VCaP (cell line): ENCODE data around the gene FHIT.

Experiments
- H3K27ac ChIP-seq: fragments of 450-650 bp; 2 replicates; pipeline ENCODE4 v1.5.1; 2017
- TF ChIP-seq, protein P1 (sequence below): fragments of 450-650 bp; conservative IDR thresholded peaks from 2 replicates; pipeline ENCODE4 v1.5.1; 2017; ENCODE audit warnings: mild to moderate bottlenecking, moderate library complexity

The FHIT gene

DNA sequence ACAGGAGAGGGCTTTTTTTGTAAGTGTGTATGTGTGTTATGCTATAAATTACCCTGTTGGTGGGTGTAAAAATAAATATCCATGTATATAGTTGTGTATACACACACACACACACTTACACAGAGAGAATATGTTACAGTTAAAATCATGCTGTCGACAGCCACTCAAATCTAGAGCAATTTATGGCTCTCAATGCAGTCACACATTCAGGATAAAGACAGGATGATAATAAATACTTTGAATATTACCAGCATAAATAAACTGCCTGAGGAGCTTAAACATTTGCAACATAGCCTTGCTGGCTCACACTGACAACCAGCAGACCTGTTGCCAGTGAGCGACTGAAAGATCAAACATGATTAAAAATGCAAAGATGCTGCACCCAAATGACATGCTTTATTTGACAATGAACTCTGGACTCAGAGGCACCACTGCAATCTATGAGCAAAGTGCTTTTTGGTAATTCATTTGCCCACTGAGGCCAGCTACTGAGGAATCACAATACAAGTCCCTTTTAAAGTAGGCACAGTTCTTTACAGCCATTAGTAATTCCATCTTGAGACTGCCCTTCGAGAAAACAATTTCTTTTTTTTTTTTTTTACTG, 458.9 kb downstream of the FHIT start:
- no peak overlapping the region for H3K27ac ChIP-seq
- TF ChIP-seq, protein P1, sequence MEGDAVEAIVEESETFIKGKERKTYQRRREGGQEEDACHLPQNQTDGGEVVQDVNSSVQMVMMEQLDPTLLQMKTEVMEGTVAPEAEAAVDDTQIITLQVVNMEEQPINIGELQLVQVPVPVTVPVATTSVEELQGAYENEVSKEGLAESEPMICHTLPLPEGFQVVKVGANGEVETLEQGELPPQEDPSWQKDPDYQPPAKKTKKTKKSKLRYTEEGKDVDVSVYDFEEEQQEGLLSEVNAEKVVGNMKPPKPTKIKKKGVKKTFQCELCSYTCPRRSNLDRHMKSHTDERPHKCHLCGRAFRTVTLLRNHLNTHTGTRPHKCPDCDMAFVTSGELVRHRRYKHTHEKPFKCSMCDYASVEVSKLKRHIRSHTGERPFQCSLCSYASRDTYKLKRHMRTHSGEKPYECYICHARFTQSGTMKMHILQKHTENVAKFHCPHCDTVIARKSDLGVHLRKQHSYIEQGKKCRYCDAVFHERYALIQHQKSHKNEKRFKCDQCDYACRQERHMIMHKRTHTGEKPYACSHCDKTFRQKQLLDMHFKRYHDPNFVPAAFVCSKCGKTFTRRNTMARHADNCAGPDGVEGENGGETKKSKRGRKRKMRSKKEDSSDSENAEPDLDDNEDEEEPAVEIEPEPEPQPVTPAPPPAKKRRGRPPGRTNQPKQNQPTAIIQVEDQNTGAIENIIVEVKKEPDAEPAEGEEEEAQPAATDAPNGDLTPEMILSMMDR: no peak

DNA sequence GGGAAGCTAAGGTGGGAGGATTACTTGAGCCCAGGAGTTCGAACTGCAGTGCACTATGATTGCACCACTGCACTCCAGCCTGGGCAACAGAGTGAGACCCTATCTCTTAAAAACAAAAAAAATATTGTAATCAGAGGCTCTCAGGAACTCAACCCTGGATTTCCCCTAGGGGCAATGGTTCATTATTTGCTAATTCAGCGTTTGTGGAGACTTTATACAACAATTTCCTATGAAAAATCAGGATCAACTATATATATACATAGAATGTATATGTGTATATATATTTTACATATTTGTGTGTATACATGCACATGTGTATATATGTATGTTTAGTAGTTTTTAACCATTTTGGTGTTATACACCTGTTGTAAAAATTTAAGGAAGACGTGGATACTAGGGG, 463.1 kb downstream of the FHIT start:
- TF ChIP-seq, protein P1: no peak
- H3K27ac ChIP-seq: no peak overlapping the region

- TF ChIP-seq, protein P1: no peak
- no peak overlapping the region for H3K27ac ChIP-seq
Observed at GRCh38 chr3:60781935-60782334, 469.3 kb downstream of the FHIT start.

DNA sequence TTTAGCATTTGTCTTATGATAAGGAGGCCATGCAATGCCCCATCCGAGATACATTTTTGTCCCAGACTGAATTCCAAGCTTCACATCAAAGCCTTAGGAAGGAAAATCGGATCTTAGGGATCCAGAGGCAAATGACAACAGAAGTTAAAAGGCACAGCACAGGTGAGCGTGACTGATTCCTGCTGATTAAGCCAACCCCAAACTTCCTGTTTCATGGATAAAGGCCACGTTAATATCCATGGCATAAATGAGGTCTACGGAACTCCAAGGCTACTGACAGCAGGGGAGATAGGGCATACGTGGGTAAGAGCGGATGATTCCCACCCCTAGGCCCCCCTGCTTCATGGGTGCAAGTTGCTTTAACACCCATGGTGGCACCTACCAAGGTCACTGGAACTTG, 471.6 kb downstream of the FHIT start:
- TF ChIP-seq, protein P1: no peak
- no peak overlapping the region for H3K27ac ChIP-seq

GRCh38 chr3:60775985-60776384, 475.3 kb downstream of the FHIT start:
- no peak overlapping the region for H3K27ac ChIP-seq
- TF ChIP-seq, protein P1: no peak

- H3K27ac ChIP-seq: no peak overlapping the region
- TF ChIP-seq, protein P1: no peak
Observed at GRCh38 chr3:60774617-60775016, 476.6 kb downstream of the FHIT start.

DNA sequence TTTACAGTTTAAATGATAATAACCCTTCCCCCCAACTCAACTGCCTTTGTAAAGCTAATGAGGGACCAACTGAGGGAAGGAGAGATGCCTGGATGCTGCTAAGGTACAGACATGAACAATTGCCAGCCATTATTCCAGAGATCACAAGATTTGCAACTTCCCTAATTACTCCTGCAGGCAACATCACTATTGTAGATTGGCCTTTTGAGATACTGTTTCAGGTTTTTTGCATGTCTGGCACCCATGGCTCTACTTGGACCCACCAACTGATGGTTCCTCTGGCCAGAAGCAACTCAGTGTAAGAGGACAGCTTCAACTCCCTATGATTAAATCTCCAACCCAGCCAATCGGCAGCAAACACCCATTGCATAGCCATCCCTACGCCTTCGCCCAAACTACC, 478.7 kb downstream of the FHIT start:
- TF ChIP-seq, protein P1: no peak
- no peak overlapping the region for H3K27ac ChIP-seq
